GM19452 (cell line): ENCODE measurements around the gene SCGB1D2.

Experiments used
- ATAC-seq: cut with Tn5 transposase; IDR thresholded peaks from one replicate; pipeline ENCODE4 v1.9.1; 2021; ENCODE audit not compliant: unreplicated experiment

The SCGB1D2 gene

DNA sequence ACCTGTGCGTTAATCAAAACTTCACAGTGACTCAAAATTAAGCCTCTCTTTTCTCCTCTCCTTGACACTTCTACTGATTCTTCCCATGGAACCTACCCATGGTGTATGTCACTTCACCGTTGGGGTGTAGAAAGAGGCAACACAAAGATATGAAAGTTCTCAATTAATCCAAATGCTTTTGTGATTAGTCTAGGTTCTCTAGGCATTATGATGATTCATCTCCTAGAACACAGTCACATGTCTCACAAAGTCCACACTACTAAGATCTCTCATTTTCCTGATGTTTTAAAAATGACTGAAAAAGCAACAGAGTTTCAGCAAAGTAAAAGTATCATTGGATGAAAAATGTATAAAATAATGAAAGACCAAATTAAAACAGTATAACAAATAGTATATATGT, 14.2 kb downstream of the SCGB1D2 start:
- ATAC-seq, result no peak

DNA sequence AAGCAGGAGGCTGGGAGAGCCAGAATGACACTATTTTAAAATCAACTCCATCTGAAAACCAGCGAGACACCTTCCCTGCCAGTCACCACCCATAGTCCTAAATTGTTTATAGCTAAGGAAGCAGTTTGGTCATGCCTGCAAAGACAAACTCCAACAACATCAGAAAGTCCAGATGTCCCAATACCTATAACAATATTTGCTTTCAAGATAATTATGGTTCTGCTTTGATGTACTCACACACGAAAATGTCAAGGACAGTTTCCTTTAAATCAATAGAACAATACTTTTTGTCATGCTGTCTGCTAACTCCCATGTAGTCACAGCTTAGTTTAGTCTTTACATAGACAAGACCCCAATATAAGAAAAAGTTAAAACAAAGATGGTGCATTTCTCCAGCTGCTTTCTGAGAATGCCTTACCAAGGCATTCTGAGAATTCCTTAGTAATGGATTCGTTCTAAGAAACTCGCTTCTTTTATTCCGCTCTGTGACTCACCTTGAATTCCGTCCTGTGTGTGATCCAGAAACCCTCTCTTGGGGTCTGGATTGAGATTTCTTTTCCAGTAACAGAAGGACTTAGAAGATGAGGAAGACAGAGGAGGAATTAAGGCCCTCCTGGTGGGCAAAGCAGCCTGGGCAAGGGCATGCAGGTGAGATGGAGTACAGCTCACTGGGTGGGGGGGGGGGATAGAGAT, 18.4 kb downstream of the SCGB1D2 start:
- ATAC-seq, result no peak

GRCh38 chr11:62264004-62264403, 22.0 kb downstream of the SCGB1D2 start:
- no peak for ATAC-seq

GRCh38 chr11:62266558-62266957, 24.5 kb downstream of the SCGB1D2 start:
- no peak for ATAC-seq

- no peak for ATAC-seq
Measured at GRCh38 chr11:62267050-62267449, 25.0 kb downstream of the SCGB1D2 start.

- ATAC-seq, result no peak
Measured at GRCh38 chr11:62267576-62267975, 25.5 kb downstream of the SCGB1D2 start.

GRCh38 chr11:62269654-62270278, 27.7 kb downstream of the SCGB1D2 start, which contains the start of gene SCGB2A2:
TSS of gene SCGB2A2 (plus strand) at chr11:62270158. CDS start at chr11:62270217, 59 bp downstream.
- ATAC-seq, result no peak

DNA sequence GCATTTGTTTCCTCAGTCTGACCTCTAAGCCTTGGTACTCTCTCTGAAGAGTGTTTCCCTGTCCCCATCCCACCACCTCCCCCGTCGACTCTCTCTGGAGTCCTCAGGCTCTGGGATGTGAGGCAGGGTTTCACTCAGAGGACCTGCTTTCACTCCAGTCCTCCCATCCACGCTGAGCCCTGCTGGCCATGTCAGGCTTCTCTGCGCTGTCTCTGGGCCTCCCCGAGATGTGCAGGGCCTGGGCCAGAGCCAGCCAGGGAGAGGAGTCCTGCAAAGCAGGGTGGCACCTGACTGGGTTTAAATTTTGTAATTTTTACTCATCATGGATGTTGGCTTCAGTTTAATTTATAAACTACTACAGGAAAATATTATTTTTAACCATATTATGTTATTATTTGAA, 31.2 kb downstream of the SCGB1D2 start:
- ATAC-seq, result no peak

DNA sequence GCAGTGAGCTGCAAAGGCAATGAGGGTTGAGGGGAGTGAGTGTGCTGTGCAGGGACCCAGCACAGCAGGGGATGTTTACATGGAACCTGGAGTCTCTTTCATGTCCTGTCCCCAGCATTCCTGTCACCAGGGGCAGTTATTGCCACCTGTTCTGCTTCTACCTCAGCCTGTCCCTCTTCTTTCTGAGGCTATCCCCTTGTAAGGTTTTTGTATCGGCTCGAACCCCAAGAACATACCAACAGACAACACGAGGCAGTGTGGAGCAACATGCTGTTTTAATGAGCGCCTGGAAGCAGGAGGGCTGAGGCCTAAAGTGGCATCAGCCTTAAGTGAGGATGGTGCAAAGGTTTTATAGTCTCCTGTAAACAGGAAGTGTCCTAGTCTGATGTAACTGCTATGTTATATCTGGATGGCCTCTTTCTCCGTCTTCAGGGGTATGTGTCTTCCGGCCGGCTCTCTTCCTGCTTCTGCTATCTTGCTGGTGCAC, 31.8 kb downstream of the SCGB1D2 start:
- no peak for ATAC-seq

DNA sequence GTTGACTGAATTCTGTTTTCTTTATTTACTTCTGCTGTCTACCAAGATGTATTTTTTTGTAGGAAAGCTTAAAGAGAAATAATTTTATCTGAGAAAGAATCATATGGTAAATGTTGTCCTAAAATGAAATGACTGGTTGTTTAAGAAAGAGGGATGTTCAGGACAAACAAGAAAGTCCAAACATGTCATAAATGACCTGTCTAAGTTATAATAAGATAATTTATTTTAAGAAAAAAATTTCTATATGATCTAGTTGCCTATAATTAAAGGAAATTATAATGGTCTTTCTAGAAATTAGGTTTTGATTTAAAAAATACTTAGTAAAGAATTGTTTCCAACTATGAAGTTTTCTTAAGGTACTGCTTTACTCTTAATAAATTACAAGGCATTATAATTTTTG, 38.4 kb downstream of the SCGB1D2 start:
- no peak for ATAC-seq
